Stimulated activated CD4-positive, alpha-beta T cell treated with anti-CD3 and anti-CD28 coated beads, TNF-alpha, amount 100 ng/mL, for 1 hour (primary cell): ENCODE data around the gene VSX1.
A peak's percentile ranks its signal among the peaks of the same experiment; 100 is the strongest.

Experiments
- DNase-seq, 3 donors: peaks; one replicate each; pipeline ENCODE4 v3.0.0-alpha.2; 2020; ENCODE audit warnings: low read depth in 3 of 3, low spot score in 1 of 3

Gene VSX1

GRCh38 chr20:25081730-25082497 lies at the start of gene VSX1:
TSS of gene VSX1 (minus strand) at chr20:25082141. CDS start at chr20:25082096, 45 bp downstream.
- DNase-seq, result no peak

GRCh38 chr20:25129908-25130307 lies 48.0 kb upstream of the VSX1 start:
- no peak for DNase-seq

- DNase-seq, result no peak
These were observed 47.5 kb upstream of the VSX1 start for GRCh38 chr20:25129428-25129827.

- DNase-seq, result no peak
These were observed 46.7 kb upstream of the VSX1 start for GRCh38 chr20:25128649-25129048.

- no peak for DNase-seq
These were observed 46.0 kb upstream of the VSX1 start for GRCh38 chr20:25127761-25128537.

GRCh38 chr20:25126204-25127029 lies 44.5 kb upstream of the VSX1 start:
- DNase-seq, result no peak

- DNase-seq, result no peak
These were observed 43.7 kb upstream of the VSX1 start for GRCh38 chr20:25125636-25126035.

GRCh38 chr20:25120920-25121319 lies 39.0 kb upstream of the VSX1 start:
- DNase-seq, result no peak

- DNase-seq, result no peak
These were observed 38.5 kb upstream of the VSX1 start for GRCh38 chr20:25120457-25120856.

GRCh38 chr20:25118529-25118928 lies 36.6 kb upstream of the VSX1 start:
- DNase-seq, result no peak

GRCh38 chr20:25117990-25118389 lies 36.0 kb upstream of the VSX1 start:
- no peak for DNase-seq

- no peak for DNase-seq
These were observed 35.0 kb upstream of the VSX1 start for GRCh38 chr20:25116739-25117458.

GRCh38 chr20:25103526-25103925 lies 21.6 kb upstream of the VSX1 start:
- DNase-seq, result no peak

- no peak for DNase-seq
These were observed 19.0 kb upstream of the VSX1 start for GRCh38 chr20:25100914-25101313.

GRCh38 chr20:25099601-25100140 lies 17.7 kb upstream of the VSX1 start:
- no peak for DNase-seq

- no peak for DNase-seq
These were observed 15.6 kb upstream of the VSX1 start for GRCh38 chr20:25097498-25097897.

- DNase-seq, result peak in 2 of 3 donors; percentile 27 to 57
These were observed 8.8 kb upstream of the VSX1 start for GRCh38 chr20:25090492-25091429.

GRCh38 chr20:25089662-25090061 lies 7.7 kb upstream of the VSX1 start:
- DNase-seq, result no peak

- no peak for DNase-seq
These were observed 7.2 kb upstream of the VSX1 start for GRCh38 chr20:25089096-25089495.

GRCh38 chr20:25088267-25088666 lies 6.3 kb upstream of the VSX1 start:
- no peak for DNase-seq
